K562 (cell line): ENCODE results near the gene C1orf174. TPM values are rescaled to one million over a fixed set of nuclear protein-coding genes. Genes with fewer than 3 reads are reported as not detected.

Experiments
- CREB1 ChIP-seq, 2 experiments: sonication (generic) in 1 of 2; formaldehyde crosslinking in 1 of 2; IDR thresholded peaks; 2 replicates each; pipeline versions ENCODE4 v1.6.1 to v1.8.0; 2012 to 2022; ENCODE audit warnings: inconsistent platforms in 1 of 2, mild to moderate bottlenecking in 1 of 2, missing genetic modification reagents in 1 of 2, moderate library complexity in 1 of 2
- DDX20 ChIP-seq: fragments of 450-650 bp; IDR thresholded peaks from 2 replicates; pipeline ENCODE4 v1.6.1; 2016; ENCODE audit warnings: missing genetic modification characterization, low read depth, mild to moderate bottlenecking, missing compliant biosample characterization, moderate library complexity
- KDM4B ChIP-seq, 2 experiments: fragments of 450-650 bp in 1 of 2; sonication (generic) in 1 of 2; IDR thresholded peaks; 2 replicates each; pipeline ENCODE4 v1.6.1; 2016 to 2017; ENCODE audit warnings: borderline replicate concordance in 2 of 2, antibody characterized with exemption in 1 of 2, low read depth in 1 of 2, mild to moderate bottlenecking in 1 of 2
- RCOR1 ChIP-seq, 2 experiments: IDR thresholded peaks; 2 replicates each; pipeline ENCODE4 v1.6.1; 2012; ENCODE audit warnings: low read depth in 2 of 2, low read length in 2 of 2, borderline replicate concordance in 1 of 2, improper control_type of control experiment in 1 of 2
- SIN3A ChIP-seq, 2 experiments: fragments of 150-350 bp in 1 of 2; IDR thresholded peaks; 2 replicates each; pipeline ENCODE4 v1.6.1; 2011 to 2016; ENCODE audit warnings: borderline replicate concordance in 2 of 2, low read depth in 2 of 2, low read length in 2 of 2, mild to moderate bottlenecking in 2 of 2, moderate library complexity in 2 of 2; ENCODE audit not compliant: control insufficient read depth in 1 of 2
- SMC3 ChIP-seq: conservative IDR thresholded peaks from 2 replicates; pipeline ENCODE4 v1.6.1; 2011; ENCODE audit warnings: low read depth, low read length, improper control_type of control experiment; ENCODE audit not compliant: insufficient read depth
- TCFL5 ChIP-seq: fragments of 250-450 bp; sonication (Bioruptor Pico); conservative IDR thresholded peaks from 2 replicates; pipeline ENCODE4 v1.6.1; 2021; ENCODE audit warnings: mild to moderate bottlenecking, moderate library complexity, matching md5 sums
- TFAM ChIP-seq: fragments of 250-450 bp; sonication (Bioruptor Pico); conservative IDR thresholded peaks from 2 replicates; pipeline ENCODE4 v1.5.0; 2021; ENCODE audit warnings: mild to moderate bottlenecking, moderate library complexity
- ZBTB40 ChIP-seq, 2 experiments: fragments of 450-650 bp in 1 of 2; sonication (generic) in 1 of 2; formaldehyde crosslinking in 1 of 2; IDR thresholded peaks; 2 replicates each; pipeline versions ENCODE4 v1.7.1 to v1.9.0; 2016 to 2022; ENCODE audit warnings: inconsistent platforms in 1 of 2, mild to moderate bottlenecking in 1 of 2, missing genetic modification reagents in 1 of 2
- ZBTB9 ChIP-seq: fragments of 450-650 bp; formaldehyde crosslinking; IDR thresholded peaks from 2 replicates; pipeline ENCODE4 v1.4.0; 2020; ENCODE audit warnings: mild to moderate bottlenecking, moderate library complexity
- ZNF699 ChIP-seq: fragments of 250-450 bp; sonication (Bioruptor Pico); IDR thresholded peaks from 2 replicates; pipeline ENCODE4 v1.8.0; 2021; ENCODE audit warnings: mild to moderate bottlenecking, moderate library complexity; ENCODE audit not compliant: insufficient replicate concordance
- polyA plus RNA-seq, 8 experiments: library from polyadenylated mRNA; depleted of rRNA in 4 of 8; stranded (reverse) in 5 of 8; unstranded in 3 of 8; fragments of >200 nt; fragmentation: Nextera tagmentation in 2 of 8; fragmentation: Illumina TruSeq in 1 of 8; extraction: Ambion mirVana in 2 of 8; extraction: Trizol in 1 of 8; gene quantifications; 2 replicates each; pipeline versions ENCODE4 v1.2.1 to v1.2.3, GENCODE V29; 2011 to 2014; ENCODE audit warnings: inconsistent platforms in 1 of 8, missing spikeins in 1 of 8
- total RNA-seq, 7 experiments: library from RNA; depleted of rRNA in 6 of 7; stranded (reverse); fragments of >200 nt in 6 of 7; fragmentation: Illumina TruSeq in 2 of 7; extraction: Trizol in 2 of 7; gene quantifications; 2 replicates each; pipeline versions ENCODE4 v1.2.1 to v1.2.3, GENCODE V29; 2011 to 2021; ENCODE audit warnings: low replicate concordance in 1 of 7
- TF ChIP-seq, protein P1 (sequence below): sonication (generic); formaldehyde crosslinking; IDR thresholded peaks from 2 replicates; pipeline ENCODE4 v1.9.0; 2022; ENCODE audit warnings: mild to moderate bottlenecking, missing genetic modification reagents

Gene C1orf174
- total and polyA plus RNA-seq, 9 of the 15 experiments (the other 6 are each of a cell fraction or from before 2014, with no cell fraction given): 38.5 to 64.9 (median 45.4) TPM

DNA sequence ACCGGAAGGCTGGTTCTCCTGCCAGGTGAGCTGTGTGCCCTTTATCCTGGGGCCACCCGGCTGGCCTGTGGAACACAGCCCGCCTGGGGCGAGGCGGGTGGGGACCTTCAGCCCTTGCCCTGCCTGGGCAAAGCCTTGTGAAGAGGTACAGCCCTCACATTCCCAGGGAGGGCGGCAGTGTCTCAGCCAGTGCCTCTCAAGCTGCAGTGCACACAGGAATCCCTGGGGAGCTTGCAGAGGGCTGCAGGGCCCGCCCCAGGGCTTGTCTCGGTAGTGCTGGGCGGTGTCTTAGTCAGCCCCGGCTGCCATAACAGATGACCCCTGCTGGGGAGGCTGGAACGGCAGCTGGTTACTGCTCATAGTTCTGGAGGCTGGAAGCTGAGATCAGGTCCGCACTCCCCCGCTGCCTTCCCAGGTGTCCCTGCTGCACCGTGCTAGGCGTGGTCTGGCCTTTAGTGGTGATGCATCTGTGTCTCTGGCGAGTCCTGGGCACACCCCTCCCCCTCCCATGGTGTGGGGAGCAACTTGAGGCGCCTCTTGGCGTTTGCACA lies 30.2 kb downstream of the C1orf174 start (continued):
- TF ChIP-seq ZBTB40 (IDR thresholded peaks at IDR 0.05) (no peak), ZBTB40 (CRISPR knock-in tag; IDR thresholded peaks at IDR 0.05) (no peak), KDM4B (IDR thresholded peaks at IDR 0.05; ENCODE audit: borderline replicate concordance in 2 of 2, low read depth in 1 of 2) (no peak), ZNF699 (CRISPR knock-in tag) (no peak), RCOR1 (IDR thresholded peaks at IDR 0.05; ENCODE audit: borderline replicate concordance in 1 of 2, low read depth in 2 of 2, low read length in 2 of 2) (peak in 1 of 2 experiments; percentile 37; a peak in 1 of 4 replicates), SIN3A (IDR thresholded peaks at IDR 0.05; ENCODE audit: borderline replicate concordance in 2 of 2, control insufficient read depth in 1 of 2, low read depth in 2 of 2, low read length in 2 of 2) (peak; percentile 41 to 60; a peak in 2 of 4 replicates), DDX20 (tag) (no peak), SMC3 (peak; percentile 58), TCFL5 (CRISPR knock-in tag) (no peak), ZBTB9 (no peak), TFAM (CRISPR knock-in tag) (no peak), CREB1 (IDR thresholded peaks at IDR 0.05) (peak; percentile 23; the same call in 1 of the 2 replicates), CREB1 (CRISPR knock-in tag; IDR thresholded peaks at IDR 0.05) (no peak)
- TF ChIP-seq, protein P1, sequence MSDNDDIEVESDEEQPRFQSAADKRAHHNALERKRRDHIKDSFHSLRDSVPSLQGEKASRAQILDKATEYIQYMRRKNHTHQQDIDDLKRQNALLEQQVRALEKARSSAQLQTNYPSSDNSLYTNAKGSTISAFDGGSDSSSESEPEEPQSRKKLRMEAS: peak; percentile 89
